ENCODE measurements around the gene ARCN1.

Gene ARCN1

DNA sequence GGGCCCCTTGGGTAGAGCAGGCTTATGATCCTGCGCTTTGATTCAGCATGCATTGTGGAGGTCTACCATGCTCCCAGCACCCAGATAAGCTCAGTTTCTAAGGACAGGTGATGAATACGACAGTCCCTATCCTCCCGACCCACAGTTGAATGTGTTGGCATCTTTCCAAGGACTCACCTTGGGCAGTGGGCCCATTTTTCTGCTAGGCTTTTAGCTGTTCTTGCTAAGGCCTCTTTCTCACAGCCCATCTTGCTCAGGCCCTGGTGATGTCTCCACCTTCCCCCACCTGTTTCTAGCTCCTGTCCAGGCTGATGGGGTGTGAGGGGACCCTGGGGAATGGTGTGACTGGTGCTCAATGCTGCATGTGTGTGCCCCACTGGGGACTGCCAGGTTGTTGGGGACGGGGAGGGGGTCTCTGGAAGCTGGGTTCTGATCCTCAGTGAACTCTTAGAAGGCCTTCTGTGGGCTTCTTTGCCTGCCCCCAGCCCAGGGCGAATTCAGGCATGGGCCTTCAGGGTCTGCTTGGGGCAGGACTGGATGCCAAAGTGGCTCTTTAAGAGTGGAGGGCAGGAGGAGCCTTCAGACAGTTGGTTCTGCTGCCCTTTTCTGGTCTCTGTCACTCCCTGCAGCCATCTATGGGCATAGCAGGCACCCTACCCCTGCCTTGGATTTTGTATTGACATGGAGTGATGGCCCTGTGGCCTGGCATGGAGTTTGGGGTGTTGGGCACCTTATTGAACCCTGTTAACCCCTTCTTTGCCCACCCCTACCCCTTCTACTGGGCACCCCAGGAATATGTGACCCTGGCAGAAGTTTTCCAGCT, 68.3 kb downstream of the ARCN1 start:
- no peak for DNase-seq

DNA sequence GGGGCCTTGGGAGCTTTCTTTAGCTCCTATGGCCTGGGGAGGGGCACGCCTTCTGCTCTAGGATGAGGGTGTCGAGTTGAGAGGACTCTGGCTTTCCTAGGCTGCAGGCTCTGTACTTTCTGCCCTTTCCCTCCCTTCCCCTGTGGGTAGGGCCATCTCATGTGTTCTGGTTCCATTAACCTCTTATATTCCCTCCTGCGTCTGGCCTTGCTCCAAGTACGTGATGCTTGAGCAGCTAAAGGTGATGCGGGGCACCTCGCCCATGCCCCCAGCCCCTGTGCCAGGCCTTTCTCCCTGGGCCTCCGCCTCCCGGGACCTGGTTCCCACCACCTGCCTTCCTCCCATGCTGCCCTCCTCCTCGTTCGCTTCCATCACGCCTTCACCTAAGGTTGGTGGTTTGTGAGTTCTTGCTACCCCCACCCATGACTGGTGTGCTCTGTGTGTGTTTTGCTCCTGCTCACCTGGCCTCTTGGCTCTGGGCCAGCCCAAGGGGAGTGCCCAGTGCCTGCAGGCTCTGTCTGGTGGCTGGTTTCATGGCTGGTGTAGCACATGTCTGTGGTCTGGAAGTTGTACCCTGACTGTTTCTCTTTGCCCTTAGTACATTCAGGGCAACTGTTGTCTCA, 69.3 kb downstream of the ARCN1 start:
- no peak for DNase-seq

DNA sequence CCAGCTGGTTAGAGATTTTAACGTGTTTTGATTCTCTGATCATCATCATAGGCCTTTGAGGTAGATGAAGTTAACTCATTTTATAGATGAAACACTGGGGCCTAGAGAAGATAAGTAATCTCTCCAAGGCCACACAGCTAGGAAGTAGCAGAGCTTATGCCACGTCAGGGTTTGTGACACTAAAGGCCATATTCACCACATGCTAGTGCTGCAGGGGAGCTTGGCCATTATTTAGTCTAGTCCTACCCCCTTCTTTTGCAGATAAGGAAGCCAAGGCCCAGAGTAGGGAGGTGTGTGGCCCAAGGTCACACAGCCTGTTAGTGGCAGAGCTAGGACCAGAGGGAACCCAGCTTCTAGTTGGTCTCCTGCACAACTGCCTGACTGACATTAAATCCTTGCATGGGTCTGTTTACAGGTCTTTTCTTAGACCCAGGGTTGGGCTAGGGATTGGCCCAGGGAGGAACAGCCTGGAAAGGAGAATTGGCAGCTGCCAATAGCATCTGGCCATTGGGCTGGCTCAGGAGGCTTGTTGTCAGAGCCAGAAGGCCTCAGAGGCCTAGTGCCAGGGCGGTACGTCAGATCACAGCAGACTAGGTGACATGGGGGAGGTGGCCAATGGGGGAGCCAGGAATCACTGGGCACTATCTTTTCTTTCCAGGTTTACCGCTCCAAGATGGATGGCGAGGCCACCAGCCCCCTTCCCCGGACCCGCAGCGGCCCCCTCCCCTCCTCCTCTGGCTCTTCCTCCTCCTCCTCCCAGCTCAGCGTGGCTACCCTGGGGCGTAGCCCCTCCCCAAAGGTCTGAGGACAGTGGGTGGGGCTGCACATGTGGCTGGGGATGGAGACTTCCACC, 71.2 kb downstream of the ARCN1 start:
- no peak for DNase-seq

DNA sequence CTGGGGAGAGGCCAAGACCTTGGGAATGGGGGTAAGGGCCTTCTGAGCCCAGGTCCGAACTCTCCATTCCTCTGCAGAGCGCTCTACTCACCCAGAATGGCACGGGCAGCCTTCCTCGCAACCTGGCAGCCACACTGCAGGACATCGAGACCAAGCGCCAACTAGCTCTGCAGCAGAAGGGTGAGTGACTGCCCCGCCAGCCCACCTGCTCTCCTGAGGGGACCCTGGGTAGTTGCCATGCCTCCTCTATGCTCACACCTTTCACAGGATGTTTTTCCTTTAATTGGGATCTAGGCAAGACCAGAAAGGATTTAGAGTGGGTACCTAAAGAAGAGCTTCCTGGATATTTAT, 71.8 kb downstream of the ARCN1 start:
- no peak for DNase-seq

DNA sequence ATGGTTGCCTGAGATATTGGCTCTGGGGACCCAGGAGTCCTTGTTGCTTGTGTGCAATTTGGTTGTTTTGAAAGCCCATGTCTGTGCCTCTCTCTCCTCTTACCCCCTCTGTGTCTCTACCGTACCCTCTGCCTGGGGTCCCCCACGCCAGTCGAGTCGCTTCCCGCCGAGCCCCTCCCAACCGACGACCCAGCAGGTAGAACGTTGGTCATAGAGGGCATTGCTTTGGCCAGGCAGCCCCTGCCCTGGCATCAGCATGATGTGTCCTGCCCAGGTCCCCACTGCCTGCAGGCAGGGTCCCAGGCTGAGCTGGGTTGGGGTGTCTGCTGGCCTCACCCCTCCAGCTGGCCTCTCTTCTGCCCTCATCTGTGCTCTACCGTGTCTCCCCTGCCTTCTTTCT, 72.3 kb downstream of the ARCN1 start:
- DNase-seq, result no peak

DNA sequence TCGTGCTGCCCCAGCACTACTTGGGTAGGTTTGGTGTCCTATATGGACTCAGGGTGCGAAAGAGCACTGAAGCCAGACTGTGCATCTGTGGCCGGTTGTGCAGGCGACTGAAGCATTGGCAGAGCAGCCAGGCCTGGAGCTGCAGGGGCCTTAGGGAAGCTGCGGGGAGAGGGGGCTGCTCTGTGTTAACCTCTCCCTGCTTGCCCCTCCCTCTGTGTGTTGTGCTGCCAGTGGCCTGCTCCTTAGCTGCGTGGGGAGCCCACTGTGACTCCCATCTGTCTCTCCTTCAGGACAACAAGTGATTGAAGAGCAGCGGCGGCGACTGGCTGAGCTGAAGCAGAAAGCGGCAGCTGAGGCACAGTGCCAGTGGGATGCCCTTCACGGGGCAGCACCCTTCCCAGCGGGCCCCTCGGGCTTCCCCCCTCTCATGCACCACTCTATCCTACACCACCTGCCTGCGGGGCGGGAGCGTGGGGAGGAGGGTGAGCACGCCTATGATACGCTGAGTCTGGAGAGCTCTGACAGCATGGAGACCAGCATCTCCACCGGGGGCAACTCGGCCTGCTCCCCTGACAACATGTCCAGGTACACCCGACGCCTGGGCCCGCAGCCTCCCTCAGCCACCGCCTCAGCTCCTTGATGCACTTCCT, 73.0 kb downstream of the ARCN1 start:
- no peak for DNase-seq

DNA sequence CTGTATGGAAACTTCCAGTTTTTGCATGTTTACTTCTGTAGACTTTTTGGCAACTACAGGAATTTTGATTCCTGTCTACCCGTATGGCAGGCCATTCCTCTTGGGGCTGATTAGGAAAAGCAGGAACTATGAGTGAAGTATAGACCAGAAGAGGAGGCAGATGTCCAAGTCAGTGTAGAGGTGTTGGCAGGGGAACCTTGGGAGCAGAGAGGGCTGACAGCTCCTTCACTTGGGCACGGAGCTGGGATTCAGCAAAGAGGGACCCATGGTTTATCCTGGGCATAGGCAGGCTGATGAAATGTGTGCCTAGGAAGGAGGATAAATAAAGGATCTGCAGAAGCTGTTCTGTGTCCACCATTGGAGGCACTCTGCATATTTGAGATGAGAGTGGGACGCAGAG, 74.2 kb downstream of the ARCN1 start:
- DNase-seq, result no peak

DNA sequence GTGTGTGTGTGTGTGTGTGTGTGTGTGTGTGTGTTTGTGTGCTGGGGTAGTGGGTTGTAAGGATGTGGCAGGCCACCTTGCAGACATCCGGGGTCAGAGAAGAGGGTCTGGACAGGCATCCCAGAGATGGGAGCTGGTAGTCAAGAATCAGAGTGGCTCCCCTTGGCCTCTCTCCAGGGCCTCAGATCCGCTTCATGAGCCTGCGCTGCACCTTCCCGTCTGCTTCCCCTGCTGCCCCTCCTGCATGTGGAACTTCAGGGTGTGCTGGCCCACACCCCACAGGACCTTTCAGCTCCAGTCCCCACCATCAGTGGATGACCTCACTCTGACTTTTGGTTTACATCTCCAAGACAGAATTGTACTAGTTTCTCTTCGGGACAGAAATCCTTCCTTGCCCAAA, 76.1 kb downstream of the ARCN1 start:
- no peak for DNase-seq

DNA sequence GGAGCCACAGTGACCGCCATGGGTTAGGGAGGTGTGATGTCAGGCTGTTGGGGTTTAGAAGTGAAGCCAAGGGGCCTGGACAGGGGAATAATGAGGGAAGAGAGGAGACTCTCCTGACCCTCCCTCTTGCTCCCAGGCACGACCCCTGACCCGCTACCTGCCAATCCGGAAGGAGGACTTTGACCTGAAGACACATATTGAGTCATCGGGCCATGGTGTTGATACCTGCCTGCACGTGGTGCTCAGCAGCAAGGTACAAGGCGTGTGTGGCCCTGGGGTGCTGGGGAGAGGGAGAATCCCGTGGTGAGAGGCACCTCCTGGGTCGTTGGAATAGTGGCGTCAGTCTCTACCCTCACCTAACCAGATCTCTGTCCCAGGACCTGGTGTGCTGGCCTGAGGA, 77.7 kb downstream of the ARCN1 start:
- no peak for DNase-seq

DNA sequence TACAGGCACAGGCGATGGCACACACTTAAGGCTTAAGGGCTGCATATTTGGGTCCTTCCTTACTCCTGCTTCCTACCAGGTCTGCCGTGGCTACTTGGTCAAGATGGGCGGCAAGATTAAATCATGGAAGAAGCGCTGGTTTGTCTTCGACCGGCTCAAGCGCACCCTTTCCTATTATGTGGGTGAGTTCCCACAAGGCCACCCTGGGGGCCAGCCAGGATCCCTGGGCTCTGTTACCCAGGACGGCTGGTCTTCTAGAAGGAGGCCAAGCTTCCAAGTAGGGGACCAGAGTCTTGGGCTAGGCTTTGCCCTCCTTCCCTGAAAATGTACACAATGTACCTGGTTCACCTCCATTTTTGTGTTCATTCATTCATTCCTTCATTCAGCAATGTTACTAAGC, 78.2 kb downstream of the ARCN1 start:
- DNase-seq, result no peak

DNA sequence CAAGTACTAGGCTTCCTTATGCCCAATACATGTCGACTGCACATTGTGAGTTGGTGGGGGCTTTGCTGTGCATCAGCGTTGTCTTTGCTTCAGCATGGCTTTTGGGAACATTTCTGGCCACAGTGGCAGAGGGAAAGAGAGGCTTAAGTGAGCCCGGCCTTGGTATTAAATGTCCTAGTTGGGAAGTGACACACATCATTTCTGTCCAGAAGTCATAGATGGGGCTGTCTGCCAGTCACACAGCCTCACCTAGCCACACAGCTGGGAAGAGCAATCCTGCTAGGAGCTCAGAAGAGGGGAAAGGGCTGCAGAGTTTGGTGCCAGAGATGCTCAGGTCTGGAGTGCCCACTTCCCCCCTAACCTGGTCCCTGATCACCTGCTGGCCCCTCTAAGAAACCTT, 79.6 kb downstream of the ARCN1 start:
- no peak for DNase-seq

Measured in SIG-M5 (cell line).